HG02981 (cell line): ENCODE measurements around the gene PCID2.

Experiments used
- ATAC-seq: cut with Tn5 transposase; IDR thresholded peaks from one replicate; pipeline ENCODE4 v1.9.1; 2021; ENCODE audit warnings: mild to moderate bottlenecking, moderate library complexity; ENCODE audit not compliant: unreplicated experiment

The PCID2 gene

GRCh38 chr13:113220141-113220598 lies 11.7 kb upstream of the PCID2 start:
- no peak for ATAC-seq

DNA sequence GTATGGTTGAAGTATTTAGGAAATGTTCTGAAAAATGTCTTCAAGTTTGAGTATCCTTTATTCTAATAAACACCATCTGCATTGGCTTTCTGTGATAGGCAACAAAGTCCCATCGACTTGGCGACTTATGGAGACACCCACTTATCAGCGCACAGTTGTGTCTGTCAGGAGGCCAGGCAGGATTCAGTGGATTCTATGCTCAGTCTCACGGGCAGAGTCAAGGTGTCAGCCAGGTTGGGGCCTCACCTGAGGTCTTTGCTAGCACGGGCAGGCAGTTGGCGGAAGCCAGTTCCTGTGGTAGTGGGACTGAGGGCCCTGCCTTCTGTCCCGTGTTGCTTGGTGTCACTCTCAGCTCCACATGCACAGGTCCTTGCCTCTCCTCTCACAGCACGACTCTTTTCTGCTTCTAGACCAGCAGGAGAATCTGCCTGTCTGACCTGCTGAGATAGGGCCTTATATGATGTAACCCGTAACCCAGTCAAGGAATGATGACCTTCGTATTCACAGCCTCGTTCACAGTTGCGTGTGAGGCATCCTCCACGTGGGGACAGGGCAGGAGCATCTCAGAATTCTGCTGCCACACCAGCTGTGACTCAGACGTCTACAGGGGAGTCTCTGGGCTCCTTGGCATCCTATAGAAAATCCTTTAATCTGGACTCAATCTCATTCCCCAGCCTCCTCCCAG lies 10.9 kb upstream of the PCID2 start:
- no peak for ATAC-seq

GRCh38 chr13:113218586-113218985 lies 10.1 kb upstream of the PCID2 start:
- no peak for ATAC-seq

DNA sequence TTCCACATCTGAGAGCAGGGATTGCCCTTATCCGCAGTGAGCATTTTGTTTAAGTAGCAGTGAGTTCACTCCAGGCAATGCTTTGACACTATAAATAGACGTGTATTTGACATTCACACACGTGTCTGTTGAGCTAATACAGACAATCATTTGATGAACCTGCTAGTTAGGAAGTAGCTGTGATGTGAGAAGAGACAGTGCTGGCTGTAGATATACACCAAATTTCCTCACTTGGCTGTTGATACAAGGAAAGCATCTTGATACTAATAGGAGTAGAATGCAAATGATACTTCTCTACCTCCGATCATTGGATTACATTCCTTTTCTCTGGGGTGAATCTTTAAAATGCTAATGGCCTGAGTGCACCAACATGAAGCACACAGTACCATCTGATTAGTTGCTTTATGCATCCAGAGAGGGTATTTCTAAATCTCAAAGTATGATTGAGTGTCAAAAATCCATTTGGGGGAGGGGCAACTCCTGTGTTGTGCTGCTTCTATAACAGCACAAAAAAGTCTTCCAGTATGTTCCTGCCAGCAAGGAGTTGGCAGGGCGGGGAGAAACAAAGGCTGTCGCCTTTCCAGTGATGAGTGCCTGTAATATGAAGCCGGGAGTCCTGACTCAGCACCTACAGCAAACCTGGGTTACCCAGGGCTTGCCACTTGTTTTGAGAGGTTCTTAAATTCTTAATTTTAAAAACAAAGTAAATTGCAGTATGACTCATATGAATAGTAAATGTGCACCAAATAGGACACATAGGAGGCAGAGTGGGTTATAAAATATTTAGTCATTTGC lies 8.0 kb upstream of the PCID2 start:
- no peak for ATAC-seq

- ATAC-seq = no peak
These were observed 3.3 kb upstream of the PCID2 start for GRCh38 chr13:113211774-113212173.

GRCh38 chr13:113210833-113211232 lies 2.4 kb upstream of the PCID2 start:
- no peak for ATAC-seq

DNA sequence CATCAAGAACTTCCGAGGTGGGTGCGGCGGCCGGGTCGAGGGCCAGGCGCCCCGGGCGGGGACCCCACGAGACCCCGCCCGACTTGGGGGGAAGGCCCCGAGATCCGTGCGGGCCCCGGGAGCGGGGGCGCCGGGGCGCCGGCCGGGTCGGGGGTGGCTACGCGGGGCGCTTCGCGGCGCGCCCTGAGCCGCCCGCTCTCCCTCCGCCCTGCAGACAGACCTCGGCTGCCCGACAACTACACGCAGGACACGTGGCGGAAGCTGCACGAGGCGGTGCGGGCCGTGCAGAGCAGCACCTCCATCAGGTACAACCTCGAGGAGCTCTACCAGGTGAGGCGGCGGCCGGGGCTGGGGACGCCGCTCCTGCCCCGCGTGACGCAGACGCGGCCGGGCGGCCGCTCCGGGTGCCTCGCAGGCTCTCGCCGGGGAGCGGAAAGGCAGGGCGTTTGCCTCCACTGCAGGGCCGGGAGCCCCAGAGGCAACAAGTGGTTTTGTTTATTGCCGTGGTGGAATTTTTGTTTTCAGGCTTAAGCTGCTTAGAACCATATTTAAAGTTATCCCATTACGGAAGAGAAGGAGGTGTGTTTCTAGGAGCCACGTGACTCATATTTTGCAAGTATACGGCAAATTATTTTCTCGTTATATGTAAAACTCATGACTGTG lies 1.4 kb upstream of the PCID2 start:
- peak; percentile 45 for ATAC-seq

GRCh38 chr13:113209336-113209758 lies 878 bp upstream of the PCID2 start, which contains the start of gene CUL4A:
TSS of gene CUL4A (plus strand) at chr13:113209613. CDS start at chr13:113209628, 15 bp downstream.
- ATAC-seq = peak; percentile 30

- peak; percentile 1 for ATAC-seq
These were observed 514 bp downstream of the PCID2 start for GRCh38 chr13:113207890-113208420.

DNA sequence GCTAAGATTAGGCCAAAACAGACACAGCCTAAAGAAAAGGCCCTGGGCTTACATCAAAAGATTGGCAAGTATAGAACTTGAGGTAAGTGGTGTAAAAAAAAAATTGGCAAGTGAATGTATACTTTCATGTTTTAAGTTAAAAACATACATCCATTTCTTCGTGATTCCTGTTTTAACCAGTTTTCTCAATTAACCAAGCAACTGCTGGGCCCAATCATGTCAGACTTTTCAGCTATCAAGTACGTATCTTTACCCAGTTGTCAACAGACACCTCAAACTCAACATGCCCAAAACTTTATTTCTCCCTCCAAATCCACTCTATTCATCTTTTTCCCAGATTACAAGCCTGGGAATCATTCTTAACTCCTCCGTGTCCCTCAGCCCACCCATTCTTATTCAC lies 1.0 kb downstream of the PCID2 start:
- no peak for ATAC-seq

GRCh38 chr13:113205428-113205931 lies 3.0 kb downstream of the PCID2 start:
- no peak for ATAC-seq

GRCh38 chr13:113204378-113204734 lies 4.1 kb downstream of the PCID2 start:
- ATAC-seq = no peak

- ATAC-seq = no peak
These were observed 4.7 kb downstream of the PCID2 start for GRCh38 chr13:113203507-113204377.

DNA sequence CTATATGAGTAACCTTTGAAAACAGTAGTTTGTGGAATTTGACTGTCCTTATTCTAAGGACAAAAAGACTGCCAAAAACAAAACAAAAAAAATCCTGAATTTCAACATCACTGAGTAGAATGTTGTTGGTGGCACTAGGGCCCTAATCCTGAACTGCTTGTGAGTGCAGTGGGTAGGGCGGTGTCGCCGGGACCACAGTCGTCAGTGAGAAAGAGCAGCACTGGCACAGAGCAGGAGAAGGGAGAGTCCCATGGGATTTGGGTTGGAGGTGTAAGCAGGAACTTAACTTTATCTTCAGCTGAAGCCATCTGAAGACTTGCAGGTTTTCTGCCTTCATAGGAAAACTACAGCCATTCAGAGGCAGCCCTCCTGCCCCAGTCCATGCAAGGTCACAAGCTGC lies 5.6 kb downstream of the PCID2 start:
- no peak for ATAC-seq

DNA sequence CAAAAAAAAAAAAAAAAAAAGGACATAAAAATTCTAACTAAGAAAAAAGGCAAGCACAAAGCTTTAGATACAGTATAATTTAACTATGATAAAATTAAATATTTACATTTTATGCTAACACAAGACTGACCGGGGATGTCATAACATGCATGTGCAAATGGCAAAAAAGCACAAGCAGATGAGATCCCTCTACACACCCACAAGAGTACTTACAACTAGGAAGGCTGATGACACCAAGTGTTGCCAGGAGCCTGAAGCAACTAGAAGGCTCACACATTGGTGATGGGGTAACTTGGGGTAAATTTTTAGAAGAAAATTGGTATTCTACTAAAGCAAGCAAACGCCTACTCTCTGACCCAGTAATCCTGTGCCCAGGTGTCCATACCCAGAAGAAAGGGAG lies 6.7 kb downstream of the PCID2 start:
- no peak for ATAC-seq

- ATAC-seq = no peak
These were observed 11.3 kb downstream of the PCID2 start for GRCh38 chr13:113196970-113197737.

GRCh38 chr13:113195360-113195759 lies 13.1 kb downstream of the PCID2 start:
- ATAC-seq = no peak

- no peak for ATAC-seq
These were observed 15.6 kb downstream of the PCID2 start for GRCh38 chr13:113192902-113193301.

GRCh38 chr13:113192279-113192678 lies 16.2 kb downstream of the PCID2 start:
- no peak for ATAC-seq

DNA sequence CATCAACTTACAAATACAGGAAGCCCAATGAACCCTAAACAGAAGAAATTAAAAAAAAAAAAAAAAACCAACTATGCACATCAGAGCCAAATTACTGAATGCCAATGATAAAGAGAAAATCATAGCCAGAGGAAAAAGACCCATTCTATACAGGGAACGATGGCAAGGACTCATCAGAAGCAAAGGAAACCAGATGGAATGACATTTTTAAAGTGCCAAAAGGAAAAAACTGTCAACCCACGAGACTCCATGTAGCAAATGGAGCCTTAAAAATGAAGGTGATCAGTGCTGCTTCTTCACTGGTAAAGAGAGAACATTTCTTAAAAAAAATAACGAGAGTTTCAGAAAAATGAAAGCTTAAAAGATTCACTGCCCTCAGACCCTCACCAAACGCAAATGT lies 18.3 kb downstream of the PCID2 start:
- no peak for ATAC-seq
